GM18502 (cell line): Measurements from ENCODE around the gene CCT3.

ENCODE experiments used
- ATAC-seq: cut with Tn5 transposase; IDR thresholded peaks from one replicate; pipeline ENCODE4 v1.9.1; 2021; ENCODE audit warnings: mild to moderate bottlenecking; ENCODE audit not compliant: unreplicated experiment, poor library complexity

Gene CCT3

DNA sequence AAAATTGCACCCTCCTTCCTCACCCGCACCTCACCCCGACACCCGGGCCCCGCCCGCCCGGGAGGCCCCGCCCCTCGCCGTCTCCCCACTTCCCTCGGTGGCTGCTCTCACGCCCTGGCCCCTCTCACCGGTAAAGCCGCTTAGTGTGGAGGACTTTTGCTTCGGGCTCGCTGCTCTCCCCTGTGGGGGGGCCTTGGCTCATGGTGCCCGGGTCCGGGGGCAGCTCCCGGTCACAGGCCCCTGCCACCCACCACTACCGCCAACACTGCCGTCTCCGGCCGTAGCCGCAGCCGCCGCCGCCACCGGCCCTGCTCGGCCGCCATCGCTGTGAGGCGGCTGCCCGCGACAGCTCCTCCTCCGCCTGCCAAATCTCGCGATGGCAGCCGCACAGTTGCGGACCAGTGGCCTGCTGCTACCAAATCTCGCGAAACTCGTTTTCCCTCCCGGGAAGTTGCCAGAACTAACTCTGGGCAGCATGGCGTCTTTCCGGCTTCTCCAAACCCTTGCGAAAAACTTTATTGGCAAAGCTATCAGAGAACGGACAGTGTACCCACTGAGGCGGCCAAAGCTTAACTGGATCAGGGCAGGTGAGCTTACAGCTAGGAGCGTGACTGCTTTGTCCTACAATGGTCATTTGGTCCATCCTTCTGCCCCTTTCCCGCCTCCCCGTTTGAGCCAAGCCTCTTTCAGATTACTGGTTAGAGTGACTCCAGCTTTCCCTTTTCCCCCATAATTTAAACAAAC is 55.4 kb downstream of the CCT3 start, which contains the start of gene SMG5:
SMG5 (minus strand) TSS at position 347 of the 744 bp plus-strand sequence; CDS start at position 202, 145 bp downstream.
- peak; percentile 82 for ATAC-seq

DNA sequence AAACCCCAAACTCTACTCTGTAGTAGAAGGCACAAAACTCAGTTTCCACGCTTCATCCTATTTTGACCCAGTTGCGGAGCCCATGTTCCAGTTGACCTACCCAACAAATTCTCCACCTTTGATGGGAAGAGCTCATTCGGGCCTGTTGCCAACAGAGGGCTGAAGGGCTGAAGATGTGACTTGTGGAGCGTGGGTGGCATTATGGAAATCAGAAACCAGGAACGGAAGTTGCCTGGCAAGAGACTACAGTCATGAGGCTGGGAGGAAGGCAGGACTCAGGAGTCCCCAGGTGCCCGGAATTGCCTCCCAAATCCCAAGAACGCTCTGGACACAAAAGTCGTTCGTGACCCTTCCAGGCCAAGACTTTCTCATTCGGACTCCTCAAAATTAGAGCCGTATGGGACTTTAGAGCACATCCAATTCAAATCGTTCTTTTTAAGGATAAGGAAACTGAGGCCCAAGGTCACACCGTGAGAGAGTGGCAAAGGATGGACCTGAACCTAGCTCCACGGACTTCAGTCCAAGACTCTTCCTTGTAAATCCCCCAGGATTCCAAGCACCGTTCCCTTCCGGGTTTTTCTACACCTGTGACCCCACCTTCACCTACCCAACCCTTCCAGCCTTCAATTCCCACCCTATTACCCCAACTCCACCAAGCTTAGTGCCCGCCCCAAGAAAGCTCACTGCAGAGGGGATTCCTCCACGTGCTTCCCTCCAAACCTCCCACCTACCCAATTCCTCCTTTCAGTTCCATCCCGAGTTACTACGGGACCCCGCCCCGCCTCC is 56.2 kb downstream of the CCT3 start:
- ATAC-seq: no peak

DNA sequence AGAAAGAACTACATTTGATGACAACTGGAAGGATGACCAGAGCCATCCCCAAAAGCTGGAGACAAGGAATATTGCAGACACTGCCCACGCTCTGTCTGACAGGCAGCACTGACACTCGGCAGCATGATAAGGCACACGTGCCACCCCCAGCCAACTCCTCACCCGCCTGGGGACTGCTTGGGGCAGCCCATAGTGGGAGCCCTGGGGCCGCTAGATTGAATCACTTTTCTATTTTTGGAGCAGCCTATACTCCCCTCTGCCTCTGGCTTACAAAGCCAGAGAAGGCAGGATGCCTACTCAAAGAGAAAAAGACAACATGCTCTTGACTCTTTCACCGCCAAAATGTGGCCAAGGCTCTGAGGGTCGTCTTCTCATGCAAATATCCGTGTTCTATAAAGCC is 56.8 kb downstream of the CCT3 start:
- ATAC-seq: no peak

DNA sequence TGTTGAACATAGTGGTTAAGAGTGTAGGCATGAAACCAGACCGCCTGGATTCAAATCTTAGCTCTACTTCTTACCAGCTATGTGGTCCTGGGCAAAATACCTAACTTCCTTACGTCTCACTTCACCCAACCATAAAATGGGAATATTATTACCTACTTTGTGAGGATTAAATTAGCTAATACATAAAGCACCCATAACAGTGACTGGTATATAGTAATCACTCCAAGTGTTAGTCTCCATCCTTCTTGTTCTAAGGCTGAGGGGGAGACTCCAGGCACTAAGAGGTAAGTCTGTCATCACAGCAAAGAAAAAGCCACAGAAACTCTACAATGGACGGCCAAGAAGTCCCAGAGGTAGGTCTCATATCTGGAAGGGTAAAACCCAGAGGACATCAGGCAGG is 58.3 kb downstream of the CCT3 start:
- ATAC-seq: no peak

DNA sequence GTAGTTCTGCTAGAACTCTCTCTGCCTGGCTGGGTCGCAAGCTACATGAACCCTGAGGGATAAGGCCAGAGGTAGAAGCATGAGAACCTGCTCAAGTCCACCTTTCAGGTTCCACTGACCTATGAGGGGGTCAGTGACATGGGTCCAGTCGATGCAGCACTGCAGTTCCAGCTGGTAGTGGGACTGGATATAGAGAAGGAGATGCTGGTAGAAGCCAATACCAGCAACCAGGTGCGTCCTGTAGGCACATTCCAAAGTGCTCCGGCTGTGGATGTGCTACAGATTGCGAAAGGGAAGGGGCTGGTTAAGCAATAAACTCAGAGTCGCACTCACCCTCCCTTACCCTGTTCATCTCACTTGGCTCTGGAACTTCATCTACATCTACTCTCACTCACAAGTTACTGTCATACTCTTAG is 61.1 kb downstream of the CCT3 start:
- no peak for ATAC-seq

DNA sequence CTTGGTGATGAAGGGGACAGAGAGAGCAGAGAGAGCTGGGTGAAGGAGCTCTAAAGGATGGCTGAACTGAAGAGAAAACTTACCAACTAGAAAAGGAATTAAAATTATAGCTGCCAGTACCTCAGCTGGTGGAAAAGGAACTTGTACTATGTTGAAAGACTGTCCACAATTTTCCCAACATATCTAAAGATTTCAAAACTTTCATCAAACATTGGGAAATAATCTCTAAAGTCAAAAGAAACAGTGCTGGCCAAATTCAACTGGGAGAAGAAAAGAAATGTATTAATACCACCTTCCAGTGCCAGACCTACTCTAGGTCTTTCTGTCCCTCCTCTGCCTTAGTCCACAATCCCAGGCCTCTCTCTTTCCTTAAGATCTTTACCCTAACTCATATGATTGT is 61.6 kb downstream of the CCT3 start:
- ATAC-seq: no peak

DNA sequence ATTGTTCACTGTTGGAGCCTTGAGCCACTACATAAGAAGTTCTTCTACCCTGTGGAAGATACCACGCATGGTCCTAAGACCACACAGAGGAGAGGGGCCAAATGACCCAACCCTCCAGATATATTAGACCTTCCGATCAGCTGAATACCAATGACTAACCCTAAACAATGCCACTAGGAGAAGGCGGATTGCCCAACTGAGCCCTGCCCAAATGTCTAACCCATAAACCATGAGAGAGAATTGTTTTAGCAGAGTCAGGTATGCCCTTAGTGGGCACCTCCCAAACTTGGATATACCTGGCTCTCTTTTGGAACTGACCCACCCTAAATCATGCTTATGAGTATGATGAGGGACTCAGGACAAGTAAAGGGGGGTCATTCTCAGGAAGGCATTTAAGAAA is 67.8 kb downstream of the CCT3 start:
- ATAC-seq: no peak

DNA sequence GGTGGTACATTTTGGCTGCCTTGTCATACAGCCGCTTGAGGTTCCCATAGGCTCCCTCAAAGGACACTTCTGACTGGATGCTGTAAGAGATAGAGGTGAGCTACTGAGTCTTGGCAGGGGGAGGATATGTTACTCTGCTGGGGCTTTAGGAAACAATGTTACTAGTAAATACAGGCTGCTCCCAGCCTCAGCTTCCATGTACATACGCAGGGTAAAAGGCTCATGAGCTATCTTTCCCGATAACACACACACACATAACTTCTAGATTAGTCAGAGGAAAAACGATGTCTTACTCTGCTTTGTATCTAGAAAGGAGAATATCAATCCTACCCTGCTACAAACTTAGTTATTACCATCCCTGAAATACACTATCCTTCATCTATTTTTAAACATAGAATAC is 69.8 kb downstream of the CCT3 start:
- ATAC-seq: no peak

DNA sequence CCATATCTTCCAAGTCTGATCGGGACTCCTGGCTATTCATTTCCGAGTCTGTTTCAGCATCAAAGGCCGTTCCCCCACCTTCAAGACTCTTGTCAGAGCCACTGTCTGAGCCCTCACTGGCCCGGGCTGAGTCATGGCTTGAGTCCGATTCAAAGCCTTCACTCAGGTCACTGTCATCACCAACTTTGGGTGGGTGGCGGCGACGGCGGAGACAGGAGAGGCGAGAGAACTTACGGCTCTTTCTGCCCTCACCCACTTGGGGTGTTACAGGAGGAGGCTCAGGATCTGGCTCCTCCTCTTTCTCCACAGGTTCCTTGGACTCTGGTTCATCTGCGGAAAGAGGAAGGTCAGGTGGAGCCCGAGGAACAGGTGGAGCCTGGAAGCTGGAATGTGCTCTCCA is 72.0 kb downstream of the CCT3 start:
- no peak for ATAC-seq

DNA sequence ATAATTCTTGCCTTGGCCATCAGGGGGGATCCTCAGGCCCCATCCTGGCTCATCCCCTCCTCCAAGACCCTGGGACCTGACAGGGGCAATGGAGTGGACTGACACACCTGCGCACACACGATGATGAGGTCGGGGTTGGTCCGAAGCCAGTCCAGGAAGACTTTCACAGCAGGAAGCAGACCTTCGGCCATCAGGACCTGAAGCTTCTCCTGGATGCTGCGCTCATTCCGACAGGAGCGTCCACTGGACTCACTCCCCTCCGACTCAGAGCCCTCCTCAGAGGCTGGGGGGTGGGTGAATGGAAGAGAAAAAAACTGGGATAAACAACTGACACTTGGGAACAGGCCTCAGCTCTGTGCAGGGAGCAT is 74.8 kb downstream of the CCT3 start:
- ATAC-seq: no peak

DNA sequence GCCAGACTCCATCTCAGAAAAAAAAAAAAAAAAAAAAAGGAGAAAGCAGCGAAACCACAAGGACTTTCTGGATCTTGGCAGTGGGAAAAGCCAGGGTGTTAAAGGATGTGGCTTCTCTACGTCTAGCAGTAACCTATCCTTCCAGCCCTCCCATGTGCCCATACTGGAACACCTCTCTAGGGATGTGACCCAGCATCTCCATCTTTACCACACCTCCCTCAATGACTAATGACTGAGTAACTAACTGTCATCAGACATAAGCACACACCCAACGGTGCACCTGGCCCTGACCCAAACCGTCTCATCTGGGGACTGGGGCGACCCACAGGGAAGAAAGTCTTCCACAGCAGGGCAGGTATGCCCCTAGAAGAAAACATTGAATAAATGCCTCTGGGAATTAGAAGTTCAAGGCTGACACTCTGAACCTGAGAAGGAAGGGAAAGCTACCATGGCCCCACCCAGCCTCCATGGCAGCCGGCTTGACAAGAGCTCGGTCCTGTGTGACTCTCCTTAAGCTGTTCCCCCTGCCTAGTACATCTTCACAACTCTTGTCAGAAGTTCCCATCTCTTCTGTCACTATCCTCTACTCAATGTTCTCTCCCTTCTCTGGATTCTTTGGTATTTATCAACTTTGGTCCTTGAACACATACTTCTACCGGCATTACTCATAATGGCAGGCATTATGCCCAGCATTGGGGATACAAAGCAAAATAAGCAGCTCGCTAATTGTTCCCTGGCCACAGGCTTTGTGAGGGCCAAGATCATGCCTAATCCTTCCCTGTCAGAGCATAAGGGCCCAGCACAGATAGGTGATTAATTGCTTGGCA is 75.4 kb downstream of the CCT3 start:
- ATAC-seq: no peak

DNA sequence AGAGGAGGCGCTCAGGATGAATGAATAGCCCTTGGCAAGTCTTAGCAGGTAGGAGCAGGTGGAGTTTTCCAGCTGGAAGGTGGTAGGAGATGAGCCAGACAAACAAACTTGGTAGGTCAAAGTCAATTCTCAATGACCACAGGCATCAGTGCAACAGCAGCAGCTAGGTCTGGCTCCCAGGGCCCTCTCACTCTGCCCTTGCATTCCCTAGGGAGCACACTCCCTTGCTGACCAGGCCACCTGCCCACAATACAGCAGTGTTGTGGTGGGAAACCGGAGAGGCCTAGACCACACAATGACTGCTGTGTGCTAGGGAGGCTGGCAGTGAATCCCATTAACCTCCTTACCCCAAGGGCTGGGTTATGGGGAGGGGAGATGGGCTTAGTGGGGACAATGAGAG is 77.2 kb downstream of the CCT3 start:
- ATAC-seq: no peak

DNA sequence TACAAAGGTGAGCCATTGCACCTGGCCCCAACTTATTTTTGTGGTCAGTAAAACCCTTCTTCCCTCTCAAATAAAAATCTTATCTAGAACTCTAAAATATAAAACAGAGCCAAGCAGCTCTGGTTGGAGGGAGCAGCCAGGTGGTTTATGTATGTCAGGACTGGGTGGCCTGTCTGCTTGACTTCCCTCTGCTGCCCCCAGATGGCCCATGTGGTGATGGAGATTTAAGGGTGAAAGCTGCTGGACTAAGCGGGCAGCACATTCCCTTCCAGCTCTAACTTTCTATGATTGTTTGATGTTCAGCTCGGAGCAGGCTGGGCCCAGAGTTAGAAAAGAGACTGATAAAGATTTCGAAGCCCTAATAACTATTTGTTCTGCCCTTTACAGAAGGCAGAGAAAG is 78.3 kb downstream of the CCT3 start:
- ATAC-seq: no peak
